Liver (tissue), 9 donors: ENCODE measurements around the gene BRME1. TPM values are rescaled to one million over a fixed set of nuclear protein-coding genes. Genes with fewer than 3 reads are reported as not detected.

Source experiments
- DNase-seq: peaks from one replicate; pipeline ENCODE4 v3.0.0-alpha.2; 2017; ENCODE audit warnings: low spot score
- H3K27ac ChIP-seq, 2 donors: one replicate each; pipeline ENCODE4 v1.7.0; 2013; ENCODE audit warnings: inconsistent platforms in 2 of 2, low read length in 2 of 2, control low read depth in 1 of 2, low read depth in 1 of 2, mild to moderate bottlenecking in 1 of 2
- H3K27me3 ChIP-seq, 4 donors: one replicate each; pipeline versions ENCODE4 v1.6.1 to v1.7.0; 2013; ENCODE audit warnings: low read length in 3 of 4, inconsistent platforms in 1 of 4, mild to moderate bottlenecking in 1 of 4, moderate library complexity in 1 of 4; ENCODE audit not compliant: control insufficient read depth in 4 of 4, insufficient read depth in 4 of 4
- H3K36me3 ChIP-seq, 4 donors: one replicate each; pipeline versions ENCODE4 v1.6.1 to v1.7.0; 2013; ENCODE audit warnings: low read length in 3 of 4, mild to moderate bottlenecking in 3 of 4, low read depth in 1 of 4, moderate library complexity in 1 of 4; ENCODE audit not compliant: control insufficient read depth in 4 of 4, insufficient read depth in 3 of 4
- H3K4me1 ChIP-seq, 4 donors: one replicate each; pipeline versions ENCODE4 v1.6.1 to v1.7.0; 2013; ENCODE audit warnings: low read length in 3 of 4, mild to moderate bottlenecking in 3 of 4, moderate library complexity in 1 of 4; ENCODE audit not compliant: control insufficient read depth in 4 of 4, insufficient read depth in 4 of 4
- H3K4me3 ChIP-seq, 3 donors: one replicate each; pipeline versions ENCODE4 v1.6.1 to v1.7.0; 2013; ENCODE audit warnings: low read length in 3 of 3, control low read depth in 1 of 3, low read depth in 1 of 3, mild to moderate bottlenecking in 1 of 3
- H3K9ac ChIP-seq, 2 donors: one replicate each; pipeline ENCODE4 v1.7.0; 2013; ENCODE audit warnings: low read length in 2 of 2, mild to moderate bottlenecking in 2 of 2, moderate library complexity in 2 of 2, control low read depth in 1 of 2, low read depth in 1 of 2
- H3K9me3 ChIP-seq, 4 donors: one replicate each; pipeline versions ENCODE4 v1.6.1 to v1.7.0; 2013; ENCODE audit warnings: low read length in 3 of 4; ENCODE audit not compliant: control insufficient read depth in 4 of 4
- ATF3 ChIP-seq: IDR thresholded peaks from 2 replicates; pipeline ENCODE4 v1.6.1; 2016; ENCODE audit warnings: antibody characterized with exemption
- EGR1 ChIP-seq, 2 donors: IDR thresholded peaks; 2 replicates each; pipeline ENCODE4 v1.6.1; 2016 to 2018; ENCODE audit warnings: antibody characterized with exemption in 2 of 2, low read depth in 2 of 2
- FOXA1 ChIP-seq: IDR thresholded peaks from 2 replicates; pipeline ENCODE4 v1.6.1; 2016; ENCODE audit warnings: antibody characterized with exemption
- FOXA2 ChIP-seq: IDR thresholded peaks from 2 replicates; pipeline ENCODE4 v1.6.1; 2016; ENCODE audit warnings: antibody characterized with exemption
- GABPA ChIP-seq, 2 donors: IDR thresholded peaks in 1 of 2; conservative IDR thresholded peaks in 1 of 2; 2 replicates each; pipeline ENCODE4 v1.6.1; 2016; ENCODE audit warnings: antibody characterized with exemption in 2 of 2, mild to moderate bottlenecking in 1 of 2, moderate library complexity in 1 of 2
- HNF4A ChIP-seq, 2 donors: conservative IDR thresholded peaks; 2 replicates each; pipeline ENCODE4 v1.6.1; 2016; ENCODE audit warnings: antibody characterized with exemption in 2 of 2, mild to moderate bottlenecking in 2 of 2
- HNF4G ChIP-seq: IDR thresholded peaks from 2 replicates; pipeline ENCODE4 v1.6.1; 2016; ENCODE audit warnings: antibody characterized with exemption
- JUND ChIP-seq, 2 donors: IDR thresholded peaks; 2 replicates each; pipeline ENCODE4 v1.6.1; 2016; ENCODE audit warnings: antibody characterized with exemption in 2 of 2
- NR2F2 ChIP-seq: IDR thresholded peaks from 2 replicates; pipeline ENCODE4 v1.6.1; 2016; ENCODE audit warnings: antibody characterized with exemption
- RAD21 ChIP-seq, 2 donors: IDR thresholded peaks; 2 replicates each; pipeline ENCODE4 v1.6.1; 2016; ENCODE audit warnings: antibody characterized with exemption in 2 of 2, mild to moderate bottlenecking in 2 of 2
- REST ChIP-seq: IDR thresholded peaks from 2 replicates; pipeline ENCODE4 v1.6.1; 2016; ENCODE audit warnings: antibody characterized with exemption, mild to moderate bottlenecking
- RXRA ChIP-seq, 2 donors: IDR thresholded peaks; 2 replicates each; pipeline ENCODE4 v1.6.1; 2017 to 2018; ENCODE audit warnings: antibody characterized with exemption in 2 of 2, mild to moderate bottlenecking in 1 of 2
- SP1 ChIP-seq: IDR thresholded peaks from 2 replicates; pipeline ENCODE4 v1.6.1; 2018; ENCODE audit warnings: antibody characterized with exemption, mild to moderate bottlenecking
- TAF1 ChIP-seq: conservative IDR thresholded peaks from 2 replicates; pipeline ENCODE4 v1.6.1; 2016; ENCODE audit warnings: antibody characterized with exemption, mild to moderate bottlenecking
- YY1 ChIP-seq: IDR thresholded peaks from 2 replicates; pipeline ENCODE4 v1.6.1; 2016; ENCODE audit warnings: antibody characterized with exemption, mild to moderate bottlenecking
- WGBS: extraction: QIAGEN DNeasy Blood & Tissue Kit; methylation state at CpG from one replicate; pipeline ENCODE4 v1.1.7; 2013; 5-methylcytosine and 5-hydroxymethylcytosine counted together
- polyA plus RNA-seq, 2 donors: library from polyadenylated mRNA; stranded (reverse) in 1 of 2; unstranded in 1 of 2; fragments of 200-250 nt in 1 of 2; fragments of >200 nt in 1 of 2; fragmentation: Nextera tagmentation in 1 of 2; extraction: Ambion mirVana in 1 of 2; gene quantifications; one replicate each; pipeline versions ENCODE4 v1.2.1 to v1.2.3, GENCODE V29; 2013 to 2015
- total RNA-seq, 2 donors: library from RNA; depleted of rRNA; stranded (reverse); fragments of >200 nt; gene quantifications; one replicate each; pipeline ENCODE4 v1.2.3, GENCODE V29; 2014
- TF ChIP-seq, protein P1 (sequence below): fragments of 150-350 bp; IDR thresholded peaks from 2 replicates; pipeline ENCODE4 v1.5.1; 2017; ENCODE audit warnings: improper control_type of control experiment, low read depth, low read length; ENCODE audit not compliant: missing input control
- TF ChIP-seq, protein P2 (sequence below): IDR thresholded peaks from 2 replicates; pipeline ENCODE4 v1.6.1; 2016; ENCODE audit warnings: antibody characterized with exemption
- TF ChIP-seq, protein P3 (sequence below): IDR thresholded peaks from 2 replicates; pipeline ENCODE4 v1.6.1; 2016; ENCODE audit warnings: antibody characterized with exemption
- donor health status: healthy.
- donor health status: healthy.
- donor health status: healthy.
- donor health status: healthy.
- donor health status: healthy.

Gene BRME1
- total and polyA plus RNA-seq, 4 donors = 0.42 to 5.3 (median 0.48) TPM

- Histone ChIP-seq H3K27me3 (peaks cover 0 to 3% (median 0%) of the 10 kb centered on the region in 4 donors), H3K9ac (no peak overlapping the region), H3K9me3 (no peaks in the 10 kb centered on the region), H3K36me3 (peaks cover 6 to 18% (median 15%) of the 10 kb centered on the region in 4 donors), H3K4me1 (no peaks in the 10 kb centered on the region), H3K27ac (no peak overlapping the region), H3K4me3 (no peak overlapping the region)
- no peak for DNase-seq
- TF ChIP-seq REST = no peak
- TF ChIP-seq TAF1 = no peak
- no peak for TF ChIP-seq FOXA1
- no peak for TF ChIP-seq ATF3
- TF ChIP-seq, protein P1, sequence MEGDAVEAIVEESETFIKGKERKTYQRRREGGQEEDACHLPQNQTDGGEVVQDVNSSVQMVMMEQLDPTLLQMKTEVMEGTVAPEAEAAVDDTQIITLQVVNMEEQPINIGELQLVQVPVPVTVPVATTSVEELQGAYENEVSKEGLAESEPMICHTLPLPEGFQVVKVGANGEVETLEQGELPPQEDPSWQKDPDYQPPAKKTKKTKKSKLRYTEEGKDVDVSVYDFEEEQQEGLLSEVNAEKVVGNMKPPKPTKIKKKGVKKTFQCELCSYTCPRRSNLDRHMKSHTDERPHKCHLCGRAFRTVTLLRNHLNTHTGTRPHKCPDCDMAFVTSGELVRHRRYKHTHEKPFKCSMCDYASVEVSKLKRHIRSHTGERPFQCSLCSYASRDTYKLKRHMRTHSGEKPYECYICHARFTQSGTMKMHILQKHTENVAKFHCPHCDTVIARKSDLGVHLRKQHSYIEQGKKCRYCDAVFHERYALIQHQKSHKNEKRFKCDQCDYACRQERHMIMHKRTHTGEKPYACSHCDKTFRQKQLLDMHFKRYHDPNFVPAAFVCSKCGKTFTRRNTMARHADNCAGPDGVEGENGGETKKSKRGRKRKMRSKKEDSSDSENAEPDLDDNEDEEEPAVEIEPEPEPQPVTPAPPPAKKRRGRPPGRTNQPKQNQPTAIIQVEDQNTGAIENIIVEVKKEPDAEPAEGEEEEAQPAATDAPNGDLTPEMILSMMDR = no peak
- TF ChIP-seq NR2F2 = no peak
- no peak for TF ChIP-seq HNF4A (conservative IDR thresholded peaks at IDR 0.05)
- TF ChIP-seq EGR1 (IDR thresholded peaks at IDR 0.05; ENCODE audit: low read depth in 2 of 2) = no peak
- TF ChIP-seq GABPA (IDR thresholded peaks at IDR 0.05 in 1 of 2, conservative IDR thresholded peaks at IDR 0.05 in 1 of 2) = no peak
- no peak for TF ChIP-seq FOXA2
- TF ChIP-seq YY1 = no peak
- no peak for TF ChIP-seq JUND (IDR thresholded peaks at IDR 0.05)
- TF ChIP-seq, protein P2, sequence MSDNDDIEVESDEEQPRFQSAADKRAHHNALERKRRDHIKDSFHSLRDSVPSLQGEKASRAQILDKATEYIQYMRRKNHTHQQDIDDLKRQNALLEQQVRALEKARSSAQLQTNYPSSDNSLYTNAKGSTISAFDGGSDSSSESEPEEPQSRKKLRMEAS = no peak
- TF ChIP-seq HNF4G = no peak
- TF ChIP-seq, protein P3, sequence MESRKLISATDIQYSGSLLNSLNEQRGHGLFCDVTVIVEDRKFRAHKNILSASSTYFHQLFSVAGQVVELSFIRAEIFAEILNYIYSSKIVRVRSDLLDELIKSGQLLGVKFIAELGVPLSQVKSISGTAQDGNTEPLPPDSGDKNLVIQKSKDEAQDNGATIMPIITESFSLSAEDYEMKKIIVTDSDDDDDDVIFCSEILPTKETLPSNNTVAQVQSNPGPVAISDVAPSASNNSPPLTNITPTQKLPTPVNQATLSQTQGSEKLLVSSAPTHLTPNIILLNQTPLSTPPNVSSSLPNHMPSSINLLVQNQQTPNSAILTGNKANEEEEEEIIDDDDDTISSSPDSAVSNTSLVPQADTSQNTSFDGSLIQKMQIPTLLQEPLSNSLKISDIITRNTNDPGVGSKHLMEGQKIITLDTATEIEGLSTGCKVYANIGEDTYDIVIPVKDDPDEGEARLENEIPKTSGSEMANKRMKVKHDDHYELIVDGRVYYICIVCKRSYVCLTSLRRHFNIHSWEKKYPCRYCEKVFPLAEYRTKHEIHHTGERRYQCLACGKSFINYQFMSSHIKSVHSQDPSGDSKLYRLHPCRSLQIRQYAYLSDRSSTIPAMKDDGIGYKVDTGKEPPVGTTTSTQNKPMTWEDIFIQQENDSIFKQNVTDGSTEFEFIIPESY = no peak
- no peak for TF ChIP-seq RXRA (IDR thresholded peaks at IDR 0.05)
- no peak for TF ChIP-seq SP1
- 92% methylated on average over 17 of the region's 17 CpGs for WGBS
These were observed 24.0 kb upstream of the BRME1 start for GRCh38 chr19:13929956-13930355.

DNA sequence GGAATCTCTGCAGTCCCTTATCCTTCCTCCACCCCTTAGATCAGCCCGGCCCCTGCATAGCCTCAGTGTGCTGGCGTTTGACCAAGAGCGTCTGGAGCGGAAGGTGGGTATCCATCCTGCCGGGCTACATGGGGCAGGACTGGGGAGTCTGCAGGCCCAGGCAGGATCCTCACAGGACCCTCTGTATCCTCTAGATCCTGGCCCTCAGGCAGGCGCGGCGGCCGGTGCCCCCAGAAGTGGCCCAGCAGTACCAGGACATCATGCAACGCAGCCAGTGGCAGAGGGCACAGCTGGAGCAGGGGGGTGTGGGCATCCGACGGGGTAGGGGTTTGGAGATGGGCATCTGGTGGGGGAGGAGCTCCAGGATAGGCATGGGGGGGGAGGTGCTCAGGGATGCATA lies 23.4 kb upstream of the BRME1 start:
- 92% methylated on average over 12 of the region's 12 CpGs for WGBS
- no peak for DNase-seq
- Histone ChIP-seq H3K9ac (no peak overlapping the region), H3K27me3 (no peaks in the 10 kb centered on the region), H3K36me3 (peaks cover 11 to 21% (median 17%) of the 10 kb centered on the region in 4 donors), H3K27ac (no peak overlapping the region), H3K9me3 (no peaks in the 10 kb centered on the region), H3K4me3 (no peak overlapping the region), H3K4me1 (no peaks in the 10 kb centered on the region)
- TF ChIP-seq, protein P3 = no peak
- TF ChIP-seq, protein P2 = no peak
- TF ChIP-seq RAD21 (IDR thresholded peaks at IDR 0.05) (no peak), HNF4G (no peak), HNF4A (conservative IDR thresholded peaks at IDR 0.05) (no peak), EGR1 (IDR thresholded peaks at IDR 0.05; ENCODE audit: low read depth in 2 of 2) (no peak), YY1 (no peak), ATF3 (no peak), REST (no peak), GABPA (IDR thresholded peaks at IDR 0.05 in 1 of 2, conservative IDR thresholded peaks at IDR 0.05 in 1 of 2) (no peak)
